Aorta (tissue), 5 donors: ENCODE data around the gene CHCHD6. TPM values are rescaled to one million over a fixed set of nuclear protein-coding genes. Genes with fewer than 3 reads are reported as not detected.

ENCODE experiments used
- ATAC-seq: fragments of 200-7000 bp; cut with Tn5 transposase; one replicate; pipeline ENCODE4 v1.9.1; 2022; ENCODE audit warnings: moderate library complexity; ENCODE audit not compliant: low FRiP score
- DNase-seq, 2 donors: peaks; one replicate each; pipeline ENCODE4 v3.0.0-alpha.2; 2020
- H3K27ac ChIP-seq, 2 donors: one replicate each; pipeline ENCODE4 v1.5.1; 2013; ENCODE audit warnings: low read length in 2 of 2, mild to moderate bottlenecking in 2 of 2, moderate library complexity in 2 of 2, control low read depth in 1 of 2, inconsistent platforms in 1 of 2, low read depth in 1 of 2
- H3K27me3 ChIP-seq, 2 donors: one replicate each; pipeline ENCODE4 v1.6.1; 2013; ENCODE audit warnings: control low read depth in 1 of 2, low read length in 1 of 2, mild to moderate bottlenecking in 1 of 2, moderate library complexity in 1 of 2; ENCODE audit not compliant: insufficient read depth in 2 of 2, control insufficient read depth in 1 of 2
- H3K36me3 ChIP-seq, 2 donors: one replicate each; pipeline ENCODE4 v1.6.1; 2013; ENCODE audit warnings: control low read depth in 1 of 2, low read length in 1 of 2, mild to moderate bottlenecking in 1 of 2; ENCODE audit not compliant: insufficient read depth in 2 of 2, control insufficient read depth in 1 of 2
- H3K4me1 ChIP-seq, 2 donors: one replicate each; pipeline ENCODE4 v1.6.1; 2013; ENCODE audit warnings: low read length in 2 of 2, control low read depth in 1 of 2, mild to moderate bottlenecking in 1 of 2, moderate library complexity in 1 of 2; ENCODE audit not compliant: insufficient read depth in 2 of 2, control insufficient read depth in 1 of 2
- H3K4me3 ChIP-seq, 2 donors: one replicate each; pipeline ENCODE4 v1.5.1; 2013; ENCODE audit warnings: low read length in 2 of 2, control low read depth in 1 of 2, mild to moderate bottlenecking in 1 of 2
- H3K9me3 ChIP-seq: one replicate; pipeline ENCODE4 v1.6.1; 2013; ENCODE audit warnings: mild to moderate bottlenecking, low read length; ENCODE audit not compliant: control insufficient read depth
- WGBS, 2 donors: extraction: QIAGEN DNeasy Blood & Tissue Kit; methylation state at CpG; one replicate each; pipeline ENCODE4 v1.1.7; 2013; 5-methylcytosine and 5-hydroxymethylcytosine counted together
- intact Hi-C, 2 donors: fragments of 100-400 bp; cut with DNase I; formaldehyde crosslinking; loops; one replicate each; pipeline versions ENCODE4 v1.14.2 to v1.15.0; 2022
- polyA plus RNA-seq, 2 donors: library from polyadenylated mRNA; stranded (reverse); fragments of 200-250 nt; gene quantifications; one replicate each; pipeline ENCODE4 v1.2.3, GENCODE V29; 2013
- total RNA-seq, 2 donors: library from RNA; stranded (reverse); fragmentation: NEBNext Ultra II Directional; extraction: Animal tissue kit (Norgen Biotek cat#: 25700); gene quantifications; one replicate each; pipeline ENCODE4 v1.2.1, GENCODE V29; 2021
- donor health status: healthy with polysubstance abuse.
- donor health status: Bipolar disorder and iron deficiency.
- donor health status: DM: no; HTN: no; CAD: no.
- donor health status: DM: no; HTN: no; CAD: no.
- donor health status: DM: yes; HTN: yes; CAD: no.

Gene CHCHD6
- total and polyA plus RNA-seq, 4 donors: 10.8 to 24.6 (median 11.9) TPM

- Histone ChIP-seq H3K4me1 (no peaks in the 10 kb centered on the region), H3K36me3 (no peaks in the 10 kb centered on the region), H3K4me3 (no peak overlapping the region), H3K27me3 (no peaks in the 10 kb centered on the region), H3K27ac (no peak overlapping the region), H3K9me3 (no peaks in the 10 kb centered on the region)
- whole genome bisulfite sequencing, 2 donors: 10 to 12% methylated on average over 12 of the region's 12 CpGs
- ATAC-seq (peak; percentile 3), DNase-seq (no peak)
- intact Hi-C loops: loop anchor here (2.0 to 10.0 kb wide), 7 partner anchors 60 to 565 kb away; no protein-coding TSS in a partner anchor
Observed at GRCh38 chr3:126982126-126982470, 278.1 kb downstream of the CHCHD6 start.

GRCh38 chr3:126982471-126983175 lies 278.6 kb downstream of the CHCHD6 start, which contains the start of gene PLXNA1:
TSS of gene PLXNA1 (plus strand) at chr3:126983115. CDS start at chr3:126988594, 5,479 bp downstream.
- no peaks in the 10 kb centered on the region for H3K27me3 ChIP-seq
- H3K4me1 ChIP-seq: no peaks in the 10 kb centered on the region
- peak within 1 kb of the TSS in 1 of 2 donors; percentile 71 for H3K27ac ChIP-seq
- intact Hi-C loops: loop anchor here (2.0 to 10.0 kb wide), 7 partner anchors 60 to 564 kb away; no protein-coding TSS in a partner anchor
- ATAC-seq: peak; percentile 93
- WGBS, 2 donors: 0% methylated on average over 40 to 89 of the region's 89 CpGs
- no peaks in the 10 kb centered on the region for H3K36me3 ChIP-seq
- peak within 1 kb of the TSS; percentile 72 to 86 for H3K4me3 ChIP-seq
- DNase-seq: peak; percentile 90 to 94
- H3K9me3 ChIP-seq: no peaks in the 10 kb centered on the region

GRCh38 chr3:126983276-126983652 lies 279.2 kb downstream of the CHCHD6 start:
- WGBS, 2 donors: 0 to 1% methylated on average over 29 to 70 of the region's 70 CpGs
- no peak for ATAC-seq
- no peaks in the 10 kb centered on the region for H3K27me3 ChIP-seq
- intact Hi-C loops: loop anchor here (2.0 to 10.0 kb wide), 7 partner anchors 59 to 564 kb away; no protein-coding TSS in a partner anchor
- H3K9me3 ChIP-seq: no peaks in the 10 kb centered on the region
- H3K27ac ChIP-seq: no peak overlapping the region
- peak overlapping the region; percentile 72 to 86 for H3K4me3 ChIP-seq
- H3K4me1 ChIP-seq: no peaks in the 10 kb centered on the region
- DNase-seq: no peak
- no peaks in the 10 kb centered on the region for H3K36me3 ChIP-seq

GRCh38 chr3:126983653-126984390 lies 279.8 kb downstream of the CHCHD6 start:
- intact Hi-C loops: loop anchor here (2.0 to 10.0 kb wide), 7 partner anchors 58 to 563 kb away; no protein-coding TSS in a partner anchor
- no peaks in the 10 kb centered on the region for H3K27me3 ChIP-seq
- no peaks in the 10 kb centered on the region for H3K9me3 ChIP-seq
- no peak for DNase-seq
- H3K4me3 ChIP-seq: peak overlapping the region; percentile 72 to 86
- 0 to 1% methylated on average over 30 to 61 of the region's 61 CpGs for WGBS, 2 donors
- H3K4me1 ChIP-seq: no peaks in the 10 kb centered on the region
- H3K36me3 ChIP-seq: no peaks in the 10 kb centered on the region
- no peak overlapping the region for H3K27ac ChIP-seq
- ATAC-seq: peak; percentile 19

- ATAC-seq: no peak
- no peak for DNase-seq
- peak overlapping the region in 1 of 2 donors; percentile 30 for H3K27ac ChIP-seq
- H3K9me3 ChIP-seq: no peaks in the 10 kb centered on the region
- H3K4me3 ChIP-seq: peak overlapping the region; percentile 72 to 86
- intact Hi-C loops: loop anchor here (5.0 to 10.0 kb wide), 5 partner anchors 58 to 473 kb away; no protein-coding TSS in a partner anchor
- H3K4me1 ChIP-seq: no peaks in the 10 kb centered on the region
- no peaks in the 10 kb centered on the region for H3K27me3 ChIP-seq
- WGBS, 2 donors: 26 to 28% methylated on average over 19 to 21 of the region's 21 CpGs
- no peaks in the 10 kb centered on the region for H3K36me3 ChIP-seq
Observed at GRCh38 chr3:126984391-126985131, 280.5 kb downstream of the CHCHD6 start.

- no peaks in the 10 kb centered on the region for H3K27me3 ChIP-seq
- intact Hi-C loops: loop anchor here in 1 of 2 donors (10.0 kb wide), 1 partner anchor 311 kb away; no protein-coding TSS in a partner anchor
- ATAC-seq (no peak), DNase-seq (no peak)
- H3K36me3 ChIP-seq: no peaks in the 10 kb centered on the region
- H3K9me3 ChIP-seq: no peaks in the 10 kb centered on the region
- H3K4me1 ChIP-seq: no peaks in the 10 kb centered on the region
- H3K4me3 ChIP-seq: no peak overlapping the region
- H3K27ac ChIP-seq: peak overlapping the region in 1 of 2 donors; percentile 5
- 48% methylated on average over 17 of the region's 17 CpGs for WGBS, 2 donors
Observed at GRCh38 chr3:126985132-126985985, 281.3 kb downstream of the CHCHD6 start.

- Histone ChIP-seq H3K4me3 (no peak overlapping the region), H3K27ac (no peak overlapping the region), H3K4me1 (no peaks in the 10 kb centered on the region), H3K9me3 (no peaks in the 10 kb centered on the region), H3K36me3 (no peaks in the 10 kb centered on the region), H3K27me3 (no peaks in the 10 kb centered on the region)
- DNase-seq (no peak), ATAC-seq (no peak)
- 33 to 39% methylated on average over 9 of the region's 9 CpGs for WGBS, 2 donors
- intact Hi-C loops: loop anchor here in 1 of 2 donors (10.0 kb wide), 1 partner anchor 311 kb away; no protein-coding TSS in a partner anchor
Observed at GRCh38 chr3:126986001-126986400, 282.0 kb downstream of the CHCHD6 start.
